WTC11 (cell line): ENCODE data around the gene ARX. TPM values are rescaled to one million over a fixed set of nuclear protein-coding genes. Genes with fewer than 3 reads are reported as not detected.

Experiments used
- ATAC-seq: fragments of 200-7000 bp; cut with Tn5 transposase; 2 replicates; pipeline ENCODE4 v1.10.0; 2021; ENCODE audit warnings: mild to moderate bottlenecking, moderate library complexity
- CTCF ChIA-PET: fragments of 300-600 bp; sonication (Branson Sonifier 250); formaldehyde crosslinking; loops from one replicate; lab custom pipeline; 2021; ENCODE audit warnings: antibody characterized with exemption; lab: Charles Lee
- POLR2A ChIA-PET: fragments of 350-600 bp; sonication (Branson Sonifier 250); formaldehyde crosslinking; loops from one replicate; lab custom pipeline; 2021; ENCODE audit warnings: antibody characterized with exemption; lab: Charles Lee
- DNase-seq: peaks from one replicate; pipeline ENCODE4 v3.0.0; 2021; ENCODE audit warnings: low spot score
- H3K27ac Mint-ChIP-seq: 2 replicates; pipeline ENCODE4 v1.8.0; 2021; ENCODE audit warnings: mixed read lengths
- H3K27me3 Mint-ChIP-seq: 2 replicates; pipeline ENCODE4 v1.8.0; 2021; ENCODE audit warnings: low read depth, mild to moderate bottlenecking, moderate library complexity, mixed read lengths
- H3K36me3 Mint-ChIP-seq: 2 replicates; pipeline ENCODE4 v1.8.0; 2021; ENCODE audit warnings: mixed read lengths
- H3K4me1 Mint-ChIP-seq: 2 replicates; pipeline ENCODE4 v1.8.0; 2022; ENCODE audit warnings: mixed read lengths
- H3K4me3 Mint-ChIP-seq: 2 replicates; pipeline ENCODE4 v1.8.0; 2021; ENCODE audit warnings: mild to moderate bottlenecking, moderate library complexity, mixed read lengths
- H3K9me3 Mint-ChIP-seq: 2 replicates; pipeline ENCODE4 v1.8.0; 2021; ENCODE audit warnings: mixed read lengths
- ATF1 ChIP-seq: sonication (generic); formaldehyde crosslinking; IDR thresholded peaks from 2 replicates; pipeline ENCODE4 v1.8.1; 2023; ENCODE audit warnings: mild to moderate bottlenecking, moderate library complexity, missing genetic modification reagents
- ELF4 ChIP-seq: sonication (generic); formaldehyde crosslinking; IDR thresholded peaks from 2 replicates; pipeline ENCODE4 v1.8.1; 2022; ENCODE audit warnings: low read depth, mild to moderate bottlenecking, moderate library complexity, missing genetic modification reagents
- EMX1 ChIP-seq: fragments of 250-450 bp; sonication (Bioruptor Pico); IDR thresholded peaks from 2 replicates; pipeline ENCODE4 v1.8.0; 2021; ENCODE audit warnings: mild to moderate bottlenecking
- ESRRA ChIP-seq: sonication (generic); formaldehyde crosslinking; IDR thresholded peaks from 2 replicates; pipeline ENCODE4 v1.8.1; 2022; ENCODE audit warnings: mild to moderate bottlenecking, missing genetic modification reagents, borderline replicate concordance
- FOXP1 ChIP-seq: sonication (generic); formaldehyde crosslinking; IDR thresholded peaks from 2 replicates; pipeline ENCODE4 v1.8.0; 2022; ENCODE audit warnings: missing genetic modification reagents, mild to moderate bottlenecking, moderate library complexity, borderline replicate concordance
- NFATC4 ChIP-seq: fragments of 250-450 bp; sonication (Bioruptor Pico); IDR thresholded peaks from 2 replicates; pipeline ENCODE4 v1.9.0; 2021; ENCODE audit warnings: mild to moderate bottlenecking
- NR3C1 ChIP-seq: sonication (generic); formaldehyde crosslinking; conservative IDR thresholded peaks from 2 replicates; pipeline ENCODE4 v1.8.1; 2023; ENCODE audit warnings: low read depth, mild to moderate bottlenecking, missing genetic modification reagents
- SMAD3 ChIP-seq: sonication (generic); formaldehyde crosslinking; IDR thresholded peaks from 2 replicates; pipeline ENCODE4 v1.8.0; 2022; ENCODE audit warnings: missing genetic modification reagents, mild to moderate bottlenecking, borderline replicate concordance
- ZBTB21 ChIP-seq: sonication (generic); formaldehyde crosslinking; IDR thresholded peaks from 2 replicates; pipeline ENCODE4 v1.8.1; 2023; ENCODE audit warnings: mild to moderate bottlenecking, missing genetic modification reagents, borderline replicate concordance
- ZNF263 ChIP-seq: sonication (generic); formaldehyde crosslinking; IDR thresholded peaks from 2 replicates; pipeline ENCODE4 v1.8.1; 2022; ENCODE audit warnings: low read depth, mild to moderate bottlenecking, moderate library complexity, missing genetic modification reagents
- total RNA-seq: library from RNA; stranded (reverse); gene quantifications from 3 replicates; pipeline ENCODE4 v1.2.3, GENCODE V29; 2021
- TF ChIP-seq, protein P1 (sequence below): fragments of 250-450 bp; sonication (Bioruptor Pico); IDR thresholded peaks from 2 replicates; pipeline ENCODE4 v2.1.2; 2022; ENCODE audit warnings: mild to moderate bottlenecking, moderate library complexity
- TF ChIP-seq, protein P2 (sequence below): sonication (generic); formaldehyde crosslinking; IDR thresholded peaks from 2 replicates; pipeline ENCODE4 v1.8.1; 2022; ENCODE audit warnings: low read depth, mild to moderate bottlenecking, moderate library complexity, missing genetic modification reagents, borderline replicate concordance
- TF ChIP-seq, protein P3 (sequence below): sonication (generic); formaldehyde crosslinking; conservative IDR thresholded peaks from 2 replicates; pipeline ENCODE4 v1.8.1; 2022; ENCODE audit warnings: mild to moderate bottlenecking, missing genetic modification reagents
- TF ChIP-seq, protein P4 (sequence below): sonication (generic); formaldehyde crosslinking; IDR thresholded peaks from 2 replicates; pipeline ENCODE4 v1.8.1; 2023; ENCODE audit warnings: mild to moderate bottlenecking, missing genetic modification reagents
- TF ChIP-seq, protein P5 (sequence below): fragments of 250-450 bp; sonication (Bioruptor Pico); IDR thresholded peaks from 2 replicates; pipeline ENCODE4 v1.9.0; 2021; ENCODE audit warnings: mild to moderate bottlenecking
- TF ChIP-seq, protein P6 (sequence below): sonication (generic); formaldehyde crosslinking; IDR thresholded peaks from 2 replicates; pipeline ENCODE4 v1.8.0; 2023; ENCODE audit warnings: missing genetic modification reagents, mild to moderate bottlenecking, borderline replicate concordance

Gene ARX
- total RNA-seq, 1 experiment from 2014 or later, result not detected

DNA sequence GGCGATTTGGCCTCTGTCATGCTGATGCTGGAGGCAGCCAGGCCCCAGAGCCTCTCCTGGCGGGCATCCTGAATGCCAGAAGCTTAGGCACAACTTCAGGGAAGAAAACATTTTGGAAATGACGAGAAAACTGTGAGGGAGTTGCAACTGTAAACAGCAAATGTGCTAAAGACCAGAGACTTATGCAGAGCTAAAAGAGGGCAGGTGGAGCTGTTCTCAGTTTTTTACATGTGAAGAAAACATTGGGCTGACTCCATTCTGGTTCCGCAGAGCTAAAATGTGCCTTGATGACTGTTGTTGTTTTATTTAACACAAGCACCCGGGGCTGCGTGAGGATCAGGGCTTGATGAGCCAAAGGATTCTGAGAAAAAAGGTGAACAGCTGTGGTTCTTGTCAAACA, 10.8 kb upstream of the ARX start:
- CTCF ChIA-PET, result interaction anchor here (1.0 to 2.1 kb wide), 2 partner anchors 28 to 118 kb away, joined by 3 to 13 read pairs; no protein-coding TSS in a partner anchor
- Mint-ChIP-seq H3K9me3 (no peaks in the 10 kb centered on the region), H3K4me1 (peaks cover 41% of the 10 kb centered on the region), H3K27me3 (peaks cover 36% of the 10 kb centered on the region), H3K27ac (no peak overlapping the region), H3K4me3 (no peak overlapping the region), H3K36me3 (no peaks in the 10 kb centered on the region)
- ATAC-seq (no peak), DNase-seq (no peak)
- TF ChIP-seq EMX1 (CRISPR knock-in tag), result no peak
- TF ChIP-seq, protein P1, sequence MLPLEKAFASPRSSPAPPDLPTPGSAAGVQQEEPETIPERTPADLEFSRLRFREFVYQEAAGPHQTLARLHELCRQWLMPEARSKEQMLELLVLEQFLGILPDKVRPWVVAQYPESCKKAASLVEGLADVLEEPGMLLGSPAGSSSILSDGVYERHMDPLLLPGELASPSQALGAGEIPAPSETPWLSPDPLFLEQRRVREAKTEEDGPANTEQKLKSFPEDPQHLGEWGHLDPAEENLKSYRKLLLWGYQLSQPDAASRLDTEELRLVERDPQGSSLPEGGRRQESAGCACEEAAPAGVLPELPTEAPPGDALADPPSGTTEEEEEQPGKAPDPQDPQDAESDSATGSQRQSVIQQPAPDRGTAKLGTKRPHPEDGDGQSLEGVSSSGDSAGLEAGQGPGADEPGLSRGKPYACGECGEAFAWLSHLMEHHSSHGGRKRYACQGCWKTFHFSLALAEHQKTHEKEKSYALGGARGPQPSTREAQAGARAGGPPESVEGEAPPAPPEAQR (CRISPR knock-in tag), result no peak
- no peak for TF ChIP-seq FOXP1 (CRISPR knock-in tag)
- TF ChIP-seq ZNF263 (CRISPR knock-in tag), result no peak
- no peak for TF ChIP-seq SMAD3 (CRISPR knock-in tag)
- no peak for TF ChIP-seq ATF1
- TF ChIP-seq NFATC4, result no peak
- POLR2A ChIA-PET, result no interaction called here

GRCh38 chrX:25025615-25026014, 9.8 kb upstream of the ARX start:
- Mint-ChIP-seq H3K9me3 (no peaks in the 10 kb centered on the region), H3K27ac (no peak overlapping the region), H3K27me3 (peaks cover 44% of the 10 kb centered on the region), H3K4me1 (peaks cover 42% of the 10 kb centered on the region), H3K4me3 (no peak overlapping the region), H3K36me3 (no peaks in the 10 kb centered on the region)
- ChIA-PET POLR2A (no interaction called here), CTCF (interaction anchor here (1.0 to 2.1 kb wide), 2 partner anchors 27 to 119 kb away, joined by 3 to 13 read pairs; no protein-coding TSS in a partner anchor)
- ATAC-seq (no peak), DNase-seq (no peak)
- TF ChIP-seq, protein P2, sequence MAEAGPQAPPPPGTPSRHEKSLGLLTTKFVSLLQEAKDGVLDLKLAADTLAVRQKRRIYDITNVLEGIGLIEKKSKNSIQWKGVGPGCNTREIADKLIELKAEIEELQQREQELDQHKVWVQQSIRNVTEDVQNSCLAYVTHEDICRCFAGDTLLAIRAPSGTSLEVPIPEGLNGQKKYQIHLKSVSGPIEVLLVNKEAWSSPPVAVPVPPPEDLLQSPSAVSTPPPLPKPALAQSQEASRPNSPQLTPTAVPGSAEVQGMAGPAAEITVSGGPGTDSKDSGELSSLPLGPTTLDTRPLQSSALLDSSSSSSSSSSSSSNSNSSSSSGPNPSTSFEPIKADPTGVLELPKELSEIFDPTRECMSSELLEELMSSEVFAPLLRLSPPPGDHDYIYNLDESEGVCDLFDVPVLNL (CRISPR knock-in tag), result no peak
- TF ChIP-seq NR3C1 (CRISPR knock-in tag), result no peak
- no peak for TF ChIP-seq ESRRA (CRISPR knock-in tag)
- no peak for TF ChIP-seq ZBTB21 (CRISPR knock-in tag)
- TF ChIP-seq, protein P3, sequence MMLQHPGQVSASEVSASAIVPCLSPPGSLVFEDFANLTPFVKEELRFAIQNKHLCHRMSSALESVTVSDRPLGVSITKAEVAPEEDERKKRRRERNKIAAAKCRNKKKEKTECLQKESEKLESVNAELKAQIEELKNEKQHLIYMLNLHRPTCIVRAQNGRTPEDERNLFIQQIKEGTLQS (CRISPR knock-in tag), result no peak
- no peak for TF ChIP-seq ELF4 (CRISPR knock-in tag)
- TF ChIP-seq, protein P4, sequence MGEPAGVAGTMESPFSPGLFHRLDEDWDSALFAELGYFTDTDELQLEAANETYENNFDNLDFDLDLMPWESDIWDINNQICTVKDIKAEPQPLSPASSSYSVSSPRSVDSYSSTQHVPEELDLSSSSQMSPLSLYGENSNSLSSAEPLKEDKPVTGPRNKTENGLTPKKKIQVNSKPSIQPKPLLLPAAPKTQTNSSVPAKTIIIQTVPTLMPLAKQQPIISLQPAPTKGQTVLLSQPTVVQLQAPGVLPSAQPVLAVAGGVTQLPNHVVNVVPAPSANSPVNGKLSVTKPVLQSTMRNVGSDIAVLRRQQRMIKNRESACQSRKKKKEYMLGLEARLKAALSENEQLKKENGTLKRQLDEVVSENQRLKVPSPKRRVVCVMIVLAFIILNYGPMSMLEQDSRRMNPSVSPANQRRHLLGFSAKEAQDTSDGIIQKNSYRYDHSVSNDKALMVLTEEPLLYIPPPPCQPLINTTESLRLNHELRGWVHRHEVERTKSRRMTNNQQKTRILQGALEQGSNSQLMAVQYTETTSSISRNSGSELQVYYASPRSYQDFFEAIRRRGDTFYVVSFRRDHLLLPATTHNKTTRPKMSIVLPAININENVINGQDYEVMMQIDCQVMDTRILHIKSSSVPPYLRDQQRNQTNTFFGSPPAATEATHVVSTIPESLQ (CRISPR knock-in tag), result no peak
- TF ChIP-seq, protein P5, sequence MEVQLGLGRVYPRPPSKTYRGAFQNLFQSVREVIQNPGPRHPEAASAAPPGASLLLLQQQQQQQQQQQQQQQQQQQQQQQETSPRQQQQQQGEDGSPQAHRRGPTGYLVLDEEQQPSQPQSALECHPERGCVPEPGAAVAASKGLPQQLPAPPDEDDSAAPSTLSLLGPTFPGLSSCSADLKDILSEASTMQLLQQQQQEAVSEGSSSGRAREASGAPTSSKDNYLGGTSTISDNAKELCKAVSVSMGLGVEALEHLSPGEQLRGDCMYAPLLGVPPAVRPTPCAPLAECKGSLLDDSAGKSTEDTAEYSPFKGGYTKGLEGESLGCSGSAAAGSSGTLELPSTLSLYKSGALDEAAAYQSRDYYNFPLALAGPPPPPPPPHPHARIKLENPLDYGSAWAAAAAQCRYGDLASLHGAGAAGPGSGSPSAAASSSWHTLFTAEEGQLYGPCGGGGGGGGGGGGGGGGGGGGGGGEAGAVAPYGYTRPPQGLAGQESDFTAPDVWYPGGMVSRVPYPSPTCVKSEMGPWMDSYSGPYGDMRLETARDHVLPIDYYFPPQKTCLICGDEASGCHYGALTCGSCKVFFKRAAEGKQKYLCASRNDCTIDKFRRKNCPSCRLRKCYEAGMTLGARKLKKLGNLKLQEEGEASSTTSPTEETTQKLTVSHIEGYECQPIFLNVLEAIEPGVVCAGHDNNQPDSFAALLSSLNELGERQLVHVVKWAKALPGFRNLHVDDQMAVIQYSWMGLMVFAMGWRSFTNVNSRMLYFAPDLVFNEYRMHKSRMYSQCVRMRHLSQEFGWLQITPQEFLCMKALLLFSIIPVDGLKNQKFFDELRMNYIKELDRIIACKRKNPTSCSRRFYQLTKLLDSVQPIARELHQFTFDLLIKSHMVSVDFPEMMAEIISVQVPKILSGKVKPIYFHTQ, result no peak
- TF ChIP-seq, protein P6, sequence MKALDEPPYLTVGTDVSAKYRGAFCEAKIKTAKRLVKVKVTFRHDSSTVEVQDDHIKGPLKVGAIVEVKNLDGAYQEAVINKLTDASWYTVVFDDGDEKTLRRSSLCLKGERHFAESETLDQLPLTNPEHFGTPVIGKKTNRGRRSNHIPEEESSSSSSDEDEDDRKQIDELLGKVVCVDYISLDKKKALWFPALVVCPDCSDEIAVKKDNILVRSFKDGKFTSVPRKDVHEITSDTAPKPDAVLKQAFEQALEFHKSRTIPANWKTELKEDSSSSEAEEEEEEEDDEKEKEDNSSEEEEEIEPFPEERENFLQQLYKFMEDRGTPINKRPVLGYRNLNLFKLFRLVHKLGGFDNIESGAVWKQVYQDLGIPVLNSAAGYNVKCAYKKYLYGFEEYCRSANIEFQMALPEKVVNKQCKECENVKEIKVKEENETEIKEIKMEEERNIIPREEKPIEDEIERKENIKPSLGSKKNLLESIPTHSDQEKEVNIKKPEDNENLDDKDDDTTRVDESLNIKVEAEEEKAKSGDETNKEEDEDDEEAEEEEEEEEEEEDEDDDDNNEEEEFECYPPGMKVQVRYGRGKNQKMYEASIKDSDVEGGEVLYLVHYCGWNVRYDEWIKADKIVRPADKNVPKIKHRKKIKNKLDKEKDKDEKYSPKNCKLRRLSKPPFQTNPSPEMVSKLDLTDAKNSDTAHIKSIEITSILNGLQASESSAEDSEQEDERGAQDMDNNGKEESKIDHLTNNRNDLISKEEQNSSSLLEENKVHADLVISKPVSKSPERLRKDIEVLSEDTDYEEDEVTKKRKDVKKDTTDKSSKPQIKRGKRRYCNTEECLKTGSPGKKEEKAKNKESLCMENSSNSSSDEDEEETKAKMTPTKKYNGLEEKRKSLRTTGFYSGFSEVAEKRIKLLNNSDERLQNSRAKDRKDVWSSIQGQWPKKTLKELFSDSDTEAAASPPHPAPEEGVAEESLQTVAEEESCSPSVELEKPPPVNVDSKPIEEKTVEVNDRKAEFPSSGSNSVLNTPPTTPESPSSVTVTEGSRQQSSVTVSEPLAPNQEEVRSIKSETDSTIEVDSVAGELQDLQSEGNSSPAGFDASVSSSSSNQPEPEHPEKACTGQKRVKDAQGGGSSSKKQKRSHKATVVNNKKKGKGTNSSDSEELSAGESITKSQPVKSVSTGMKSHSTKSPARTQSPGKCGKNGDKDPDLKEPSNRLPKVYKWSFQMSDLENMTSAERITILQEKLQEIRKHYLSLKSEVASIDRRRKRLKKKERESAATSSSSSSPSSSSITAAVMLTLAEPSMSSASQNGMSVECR (CRISPR knock-in tag), result no peak
- no peak for TF ChIP-seq FOXP1 (CRISPR knock-in tag)
